Small intestine (tissue), 7 donors: ENCODE data around the gene MGST3. TPM values are rescaled to one million over a fixed set of nuclear protein-coding genes. Genes with fewer than 3 reads are reported as not detected.
"Not testable (repeated sequence)": the region's sequence is repeated elsewhere in the genome, so short reads cannot be mapped to it uniquely, and the experiment has no call there.

Experiments used
- DNase-seq, 2 donors: peaks; one replicate each; pipeline versions ENCODE4 v3.0.0 to v3.0.0-alpha.2; 2013
- FAIRE-seq: peaks from 2 replicates; lab custom pipeline; 2012; peaks lifted over from hg19 to GRCh38; lab: Jason Lieb, UNC
- H3K27ac ChIP-seq, 3 donors: one replicate each; pipeline ENCODE4 v1.5.1; 2013; ENCODE audit warnings: low read length in 2 of 3, mild to moderate bottlenecking in 2 of 3, control low read depth in 1 of 3, inconsistent platforms in 1 of 3, low read depth in 1 of 3, moderate library complexity in 1 of 3
- H3K27me3 ChIP-seq, 3 donors: one replicate each; pipeline ENCODE4 v1.6.1; 2013; ENCODE audit warnings: low read length in 3 of 3, inconsistent platforms in 1 of 3; ENCODE audit not compliant: control insufficient read depth in 3 of 3, insufficient read depth in 3 of 3
- H3K36me3 ChIP-seq, 3 donors: one replicate each; pipeline ENCODE4 v1.6.1; 2013; ENCODE audit warnings: low read length in 3 of 3, inconsistent platforms in 1 of 3, low read depth in 1 of 3, mild to moderate bottlenecking in 1 of 3, moderate library complexity in 1 of 3; ENCODE audit not compliant: control insufficient read depth in 3 of 3, insufficient read depth in 2 of 3
- H3K4me1 ChIP-seq, 3 donors: one replicate each; pipeline ENCODE4 v1.6.1; 2013; ENCODE audit warnings: low read length in 2 of 3, inconsistent platforms in 1 of 3, low read depth in 1 of 3, mild to moderate bottlenecking in 1 of 3, moderate library complexity in 1 of 3; ENCODE audit not compliant: control insufficient read depth in 3 of 3, insufficient read depth in 2 of 3
- H3K4me3 ChIP-seq, 3 donors: one replicate each; pipeline ENCODE4 v1.5.1; 2013; ENCODE audit warnings: low read length in 3 of 3, control low read depth in 1 of 3, inconsistent platforms in 1 of 3, low read depth in 1 of 3, mild to moderate bottlenecking in 1 of 3, moderate library complexity in 1 of 3
- H3K9me3 ChIP-seq, 2 donors: one replicate each; pipeline ENCODE4 v1.6.1; 2013; ENCODE audit warnings: low read depth in 1 of 2, low read length in 1 of 2; ENCODE audit not compliant: control insufficient read depth in 2 of 2, insufficient read depth in 1 of 2
- WGBS, 3 donors: extraction: QIAGEN DNeasy Blood & Tissue Kit; methylation state at CpG; one replicate each; pipeline ENCODE4 v1.1.7; 2013; 5-methylcytosine and 5-hydroxymethylcytosine counted together
- polyA plus RNA-seq, 4 donors: library from polyadenylated mRNA; stranded (reverse) in 3 of 4; unstranded in 1 of 4; fragments of 200-250 nt in 3 of 4; fragments of 120-200 nt in 1 of 4; gene quantifications; one replicate each; pipeline versions ENCODE4 v1.2.1 to v1.2.3, GENCODE V29; 2013
- donor health status: healthy with polysubstance abuse.
- donor health status: control.
- donor health status: control.
- donor health status: Bipolar disorder and iron deficiency.
- donor health status: healthy.

Gene MGST3
- polyA plus RNA-seq, 4 donors = 129 to 837 (median 545) TPM

DNA sequence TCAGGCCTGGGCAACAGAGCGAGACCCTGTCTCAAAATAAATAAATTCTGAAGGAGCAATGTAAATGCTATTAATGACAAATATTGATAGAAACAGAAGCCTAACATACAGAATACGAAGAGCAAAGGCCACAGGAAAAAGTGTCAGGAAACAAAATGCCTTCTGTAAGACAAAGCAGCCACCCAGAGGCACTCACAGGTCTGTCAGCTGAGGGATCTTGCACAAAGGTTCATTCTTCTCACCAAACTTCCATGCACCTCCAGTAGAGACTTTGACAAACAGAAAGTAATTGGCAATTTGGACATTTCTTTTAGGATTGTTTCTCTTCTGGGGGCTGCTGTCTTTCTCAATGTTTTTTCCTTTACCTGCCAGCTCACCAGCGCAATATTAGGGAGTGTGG is 68.5 kb downstream of the MGST3 start:
- DNase-seq (no peak), FAIRE-seq (no peak)
- H3K4me1 ChIP-seq = peaks cover 0 to 8% (median 0%) of the 10 kb centered on the region in 3 donors
- H3K36me3 ChIP-seq = peaks cover 0 to 2% (median 0%) of the 10 kb centered on the region in 3 donors
- H3K9me3 ChIP-seq = no peaks in the 10 kb centered on the region
- no peak overlapping the region for H3K4me3 ChIP-seq
- no peak overlapping the region for H3K27ac ChIP-seq
- WGBS, 3 donors = 66 to 92% (median 83%) methylated on average over 3 of the region's 3 CpGs
- H3K27me3 ChIP-seq = no peaks in the 10 kb centered on the region

DNA sequence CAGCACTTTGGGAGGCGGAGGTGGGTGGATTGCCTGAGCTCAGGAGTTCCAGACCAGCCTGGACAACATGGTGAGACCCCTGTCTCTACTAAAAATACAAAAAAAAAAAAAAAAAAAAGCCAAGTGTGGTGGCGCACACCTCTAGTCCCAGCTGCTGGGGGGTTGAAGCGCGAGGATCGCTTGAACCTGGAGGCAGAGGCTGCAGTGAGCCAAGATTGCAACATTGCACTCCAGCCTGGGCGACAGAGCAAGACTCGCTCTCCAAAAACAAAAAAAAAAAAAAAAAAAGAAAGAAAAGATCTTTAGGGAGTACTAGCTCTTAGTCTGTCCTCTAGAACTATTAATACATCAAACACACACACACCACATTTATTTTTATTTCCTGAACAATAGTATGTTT is 70.9 kb downstream of the MGST3 start:
- not testable (repeated sequence) for H3K27me3 ChIP-seq, H3K4me3 ChIP-seq, H3K36me3 ChIP-seq, DNase-seq, FAIRE-seq, H3K9me3 ChIP-seq, H3K4me1 ChIP-seq, H3K27ac ChIP-seq
- WGBS, 3 donors = 86 to 94% (median 90%) methylated on average over 6 to 7 of the region's 7 CpGs

GRCh38 chr1:165703648-165704047 is 72.6 kb downstream of the MGST3 start:
- Histone ChIP-seq H3K27ac (no peak overlapping the region), H3K36me3 (no peaks in the 10 kb centered on the region), H3K4me3 (no peak overlapping the region), H3K27me3 (no peaks in the 10 kb centered on the region), H3K4me1 (no peaks in the 10 kb centered on the region), H3K9me3 (no peaks in the 10 kb centered on the region)
- 37 to 71% (median 59%) methylated on average over 2 of the region's 2 CpGs for WGBS, 3 donors
- no peak for FAIRE-seq
- no peak for DNase-seq

Other genes starting within 250 kb of the MGST3 start
- gene RXRG, start 186.1 kb upstream of the MGST3 start, polyA plus RNA-seq = 1 to 10 TPM in 3 of 4 donors, not detected in 1; 1.1 to 1.2 (median 1.1) TPM
- gene LRRC52, start 87.2 kb upstream of the MGST3 start, polyA plus RNA-seq = not detected
- gene ALDH9A1, start 67.3 kb downstream of the MGST3 start, polyA plus RNA-seq = 10 to 100 TPM; 53.0 to 73.2 (median 60.3) TPM
- 100 to 1,000 TPM in 2 of 4 donors, 10 to 100 TPM in 2; 68.7 to 143 (median 105) TPM for gene TMCO1, start 137.6 kb downstream of the MGST3 start, polyA plus RNA-seq
- gene UCK2, start 196.4 kb downstream of the MGST3 start, polyA plus RNA-seq = 10 to 100 TPM; 22.2 to 37.6 (median 35.5) TPM